ENCODE measurements around the gene CCNI.
"Not testable (repeated sequence)": the region's sequence is repeated elsewhere in the genome, so short reads cannot be mapped to it uniquely, and the experiment has no call there.

Gene CCNI

GRCh38 chr4:77084019-77084639, 8.3 kb upstream of the CCNI start:
- POLR2A ChIA-PET: no interaction called here
- H3K9me3 ChIP-seq (ENCODE audit: control extremely low read depth in 1 of 5, control insufficient read depth in 4 of 5, insufficient read depth in 2 of 5, low read depth in 1 of 5, low read length in 4 of 5): no peaks in the 10 kb centered on the region
- CTCF ChIA-PET: interaction anchor here (1.4 to 8.2 kb wide), 2 partner anchors 8 to 11 kb away, joined by 4 to 56 read pairs; no protein-coding TSS in a partner anchor

GRCh38 chr4:77082886-77083608, 7.3 kb upstream of the CCNI start:
- no peak overlapping the region for H3K27ac ChIP-seq (ENCODE audit: insufficient read depth in 1 of 2, low read depth in 1 of 2, low read length in 2 of 2, poor library complexity in 1 of 2, severe bottlenecking in 2 of 2)
- peaks cover 0 to 2% (median 0%) of the 10 kb centered on the region in 4 experiments for H3K36me3 ChIP-seq (ENCODE audit: control insufficient read depth in 4 of 4, insufficient read depth in 4 of 4, low read length in 3 of 4)
- POLR2A ChIA-PET: no interaction called here
- DNase-seq: no peak
- H3K4me1 ChIP-seq (ENCODE audit: control extremely low read depth in 1 of 4, control insufficient read depth in 4 of 4, insufficient read depth in 4 of 4, low read length in 3 of 4): peaks cover 2 to 12% (median 6%) of the 10 kb centered on the region in 4 experiments
- CTCF ChIA-PET: interaction anchor here (1.1 to 8.2 kb wide), 5 partner anchors 9 to 120 kb away, joined by 3 to 56 read pairs (median 5); no protein-coding TSS in a partner anchor
- no peak overlapping the region for H3K4me3 ChIP-seq (ENCODE audit: control insufficient read depth in 1 of 7, extremely low read depth in 1 of 7, insufficient read depth in 4 of 7, low read depth in 2 of 7, low read length in 6 of 7)
- H3K27me3 ChIP-seq (replicated peaks in 2 of 5; ENCODE audit: control insufficient read depth in 4 of 5, insufficient read depth in 5 of 5, low read length in 4 of 5): no peaks in the 10 kb centered on the region
- no peaks in the 10 kb centered on the region for H3K9me3 ChIP-seq (ENCODE audit: control extremely low read depth in 1 of 5, control insufficient read depth in 4 of 5, insufficient read depth in 2 of 5, low read depth in 1 of 5, low read length in 4 of 5)
- 98% methylated on average over 11 of the region's 11 CpGs for WGBS (ENCODE audit: insufficient coverage)

More at GRCh38 chr4:77084019-77084639, 8.3 kb upstream of the CCNI start:
- WGBS (ENCODE audit: insufficient coverage): 93% methylated on average over 10 of the region's 10 CpGs
- Histone ChIP-seq H3K36me3 (ENCODE audit: control insufficient read depth in 4 of 4, insufficient read depth in 4 of 4, low read length in 3 of 4) (peaks cover 0 to 2% (median 0%) of the 10 kb centered on the region in 4 experiments), H3K4me3 (ENCODE audit: control insufficient read depth in 1 of 7, extremely low read depth in 1 of 7, insufficient read depth in 4 of 7, low read depth in 2 of 7, low read length in 6 of 7) (no peak overlapping the region), H3K27ac (ENCODE audit: insufficient read depth in 1 of 2, low read depth in 1 of 2, low read length in 2 of 2, poor library complexity in 1 of 2, severe bottlenecking in 2 of 2) (no peak overlapping the region), H3K27me3 (replicated peaks in 2 of 5; ENCODE audit: control insufficient read depth in 4 of 5, insufficient read depth in 5 of 5, low read length in 4 of 5) (no peaks in the 10 kb centered on the region), H3K4me1 (ENCODE audit: control extremely low read depth in 1 of 4, control insufficient read depth in 4 of 4, insufficient read depth in 4 of 4, low read length in 3 of 4) (peaks cover 0 to 8% (median 3%) of the 10 kb centered on the region in 4 experiments)
- DNase-seq: peak in 1 of 3 donors; percentile 43

- H3K27ac ChIP-seq (ENCODE audit: insufficient read depth in 1 of 2, low read depth in 1 of 2, low read length in 2 of 2, poor library complexity in 1 of 2, severe bottlenecking in 2 of 2); H3K27me3 ChIP-seq (replicated peaks in 2 of 5; ENCODE audit: control insufficient read depth in 4 of 5, insufficient read depth in 5 of 5, low read length in 4 of 5); H3K9me3 ChIP-seq (ENCODE audit: control extremely low read depth in 1 of 5, control insufficient read depth in 4 of 5, insufficient read depth in 2 of 5, low read depth in 1 of 5, low read length in 4 of 5); H3K36me3 ChIP-seq (ENCODE audit: control insufficient read depth in 4 of 4, insufficient read depth in 4 of 4, low read length in 3 of 4); H3K4me3 ChIP-seq (ENCODE audit: control insufficient read depth in 1 of 7, extremely low read depth in 1 of 7, insufficient read depth in 4 of 7, low read depth in 2 of 7, low read length in 6 of 7): not testable (repeated sequence)
- 44% methylated on average over 3 of the region's 7 CpGs for WGBS (ENCODE audit: insufficient coverage)
- ChIA-PET POLR2A (interaction anchor here (0.6 kb wide), 4 partner anchors 77 to 813 kb away, joined by 3 to 5 read pairs (median 3); no protein-coding TSS in a partner anchor), CTCF (interaction anchor here (1.1 to 8.2 kb wide), 6 partner anchors 10 to 123 kb away, joined by 3 to 56 read pairs (median 8); no protein-coding TSS in a partner anchor)
- peak in 2 of 3 donors; percentile 44 to 51 for DNase-seq
- H3K4me1 ChIP-seq (ENCODE audit: control extremely low read depth in 1 of 4, control insufficient read depth in 4 of 4, insufficient read depth in 4 of 4, low read length in 3 of 4): peaks cover 2 to 26% (median 20%) of the 10 kb centered on the region in 4 experiments
Observed at GRCh38 chr4:77080806-77081205, 5.0 kb upstream of the CCNI start.

DNA sequence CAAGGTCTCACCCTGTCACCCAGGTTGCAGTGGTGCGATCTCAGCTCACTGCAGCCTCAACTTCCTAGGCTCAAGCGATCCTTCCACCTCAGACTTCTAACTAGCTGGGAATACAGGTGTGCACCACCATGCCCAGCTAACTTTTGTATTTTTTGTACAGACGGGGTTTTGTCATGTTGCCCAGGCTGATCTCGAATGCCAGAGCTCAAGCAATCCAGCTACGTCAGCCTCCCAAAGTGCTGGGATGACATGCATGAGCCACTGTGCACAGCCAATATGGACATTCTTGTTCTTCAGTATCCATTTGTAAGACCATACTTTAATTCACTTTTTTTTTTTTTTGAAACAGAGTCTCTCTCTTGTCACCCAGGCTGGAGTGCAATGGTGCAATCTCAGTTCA, 3.5 kb upstream of the CCNI start:
- ChIA-PET CTCF (interaction anchor here (1.2 to 8.2 kb wide), 4 partner anchors 8 to 62 kb away, joined by 3 to 56 read pairs (median 8); no protein-coding TSS in a partner anchor), POLR2A (no interaction called here)
- peaks cover 6 to 30% (median 23%) of the 10 kb centered on the region in 4 experiments for H3K4me1 ChIP-seq (ENCODE audit: control extremely low read depth in 1 of 4, control insufficient read depth in 4 of 4, insufficient read depth in 4 of 4, low read length in 3 of 4)
- H3K36me3 ChIP-seq (ENCODE audit: control insufficient read depth in 4 of 4, insufficient read depth in 4 of 4, low read length in 3 of 4): peaks cover 0 to 2% (median 0%) of the 10 kb centered on the region in 4 experiments
- no peaks in the 10 kb centered on the region for H3K27me3 ChIP-seq (replicated peaks in 2 of 5; ENCODE audit: control insufficient read depth in 4 of 5, insufficient read depth in 5 of 5, low read length in 4 of 5)
- H3K4me3 ChIP-seq (ENCODE audit: control insufficient read depth in 1 of 7, extremely low read depth in 1 of 7, insufficient read depth in 4 of 7, low read depth in 2 of 7, low read length in 6 of 7): no peak overlapping the region
- no peak overlapping the region for H3K27ac ChIP-seq (ENCODE audit: insufficient read depth in 1 of 2, low read depth in 1 of 2, low read length in 2 of 2, poor library complexity in 1 of 2, severe bottlenecking in 2 of 2)
- DNase-seq: no peak
- WGBS (ENCODE audit: insufficient coverage): 100% methylated on average over 5 of the region's 5 CpGs
- no peaks in the 10 kb centered on the region for H3K9me3 ChIP-seq (ENCODE audit: control extremely low read depth in 1 of 5, control insufficient read depth in 4 of 5, insufficient read depth in 2 of 5, low read depth in 1 of 5, low read length in 4 of 5)

DNA sequence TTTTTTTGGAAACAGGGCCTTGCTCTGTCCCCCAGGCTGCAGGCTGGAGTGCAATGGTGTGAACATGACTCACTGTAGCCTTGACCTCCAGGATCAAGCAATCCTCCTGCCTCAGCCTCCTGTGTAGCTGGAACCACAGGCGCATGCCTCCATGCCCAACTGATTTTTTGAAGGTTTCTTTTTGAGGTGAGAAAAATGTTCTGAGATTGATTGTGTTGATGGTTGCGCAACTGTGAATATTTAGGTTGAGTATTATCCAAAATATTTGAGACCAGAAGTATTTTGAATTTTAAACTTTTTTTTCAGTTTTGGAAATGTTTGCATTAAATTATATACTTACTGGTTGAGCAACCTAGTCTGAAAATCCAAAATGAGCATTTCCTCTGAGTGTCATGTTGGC, 2.6 kb upstream of the CCNI start:
- Histone ChIP-seq H3K4me3 (ENCODE audit: control insufficient read depth in 1 of 7, extremely low read depth in 1 of 7, insufficient read depth in 4 of 7, low read depth in 2 of 7, low read length in 6 of 7) (no peak overlapping the region), H3K27ac (ENCODE audit: insufficient read depth in 1 of 2, low read depth in 1 of 2, low read length in 2 of 2, poor library complexity in 1 of 2, severe bottlenecking in 2 of 2) (no peak overlapping the region)
- CTCF ChIA-PET: interaction anchor here (0.6 to 8.2 kb wide), 4 partner anchors 17 to 63 kb away, joined by 3 to 56 read pairs (median 7); no protein-coding TSS in a partner anchor

GRCh38 chr4:77076889-77077635, 1.3 kb upstream of the CCNI start:
- no peaks in the 10 kb centered on the region for H3K9me3 ChIP-seq (ENCODE audit: control extremely low read depth in 1 of 5, control insufficient read depth in 4 of 5, insufficient read depth in 2 of 5, low read depth in 1 of 5, low read length in 4 of 5)
- H3K4me1 ChIP-seq (ENCODE audit: control extremely low read depth in 1 of 4, control insufficient read depth in 4 of 4, insufficient read depth in 4 of 4, low read length in 3 of 4): peaks cover 19 to 51% (median 43%) of the 10 kb centered on the region in 4 experiments
- no peak for DNase-seq
- POLR2A ChIA-PET: interaction anchor here (0.6 to 2.6 kb wide), 5 partner anchors 16 to 1254 kb away, joined by 3 to 7 read pairs (median 3); no protein-coding TSS in a partner anchor
- 92% methylated on average over 8 of the region's 10 CpGs for WGBS (ENCODE audit: insufficient coverage)
- CTCF ChIA-PET: interaction anchor here (0.7 to 2.0 kb wide), 4 partner anchors 8 to 126 kb away, joined by 3 to 12 read pairs (median 3); no protein-coding TSS in a partner anchor
- H3K27me3 ChIP-seq (replicated peaks in 2 of 5; ENCODE audit: control insufficient read depth in 4 of 5, insufficient read depth in 5 of 5, low read length in 4 of 5): no peaks in the 10 kb centered on the region
- peak overlapping the region in 6 of 7 experiments; percentile 88 to 99 (median 94) for H3K4me3 ChIP-seq (ENCODE audit: control insufficient read depth in 1 of 7, extremely low read depth in 1 of 7, insufficient read depth in 4 of 7, low read depth in 2 of 7, low read length in 6 of 7)
- peak overlapping the region; percentile 100 for H3K27ac ChIP-seq (ENCODE audit: insufficient read depth in 1 of 2, low read depth in 1 of 2, low read length in 2 of 2, poor library complexity in 1 of 2, severe bottlenecking in 2 of 2)
- H3K36me3 ChIP-seq (ENCODE audit: control insufficient read depth in 4 of 4, insufficient read depth in 4 of 4, low read length in 3 of 4): no peaks in the 10 kb centered on the region

More for the DNA sequence above, 2.6 kb upstream of the CCNI start:
- Histone ChIP-seq H3K27me3 (replicated peaks in 2 of 5; ENCODE audit: control insufficient read depth in 4 of 5, insufficient read depth in 5 of 5, low read length in 4 of 5) (no peaks in the 10 kb centered on the region), H3K36me3 (ENCODE audit: control insufficient read depth in 4 of 4, insufficient read depth in 4 of 4, low read length in 3 of 4) (peaks cover 0 to 2% (median 0%) of the 10 kb centered on the region in 4 experiments), H3K9me3 (ENCODE audit: control extremely low read depth in 1 of 5, control insufficient read depth in 4 of 5, insufficient read depth in 2 of 5, low read depth in 1 of 5, low read length in 4 of 5) (no peaks in the 10 kb centered on the region), H3K4me1 (ENCODE audit: control extremely low read depth in 1 of 4, control insufficient read depth in 4 of 4, insufficient read depth in 4 of 4, low read length in 3 of 4) (peaks cover 14 to 38% (median 32%) of the 10 kb centered on the region in 4 experiments)
- 90% methylated on average over 2 of the region's 2 CpGs for WGBS (ENCODE audit: insufficient coverage)
- DNase-seq: no peak
- POLR2A ChIA-PET: no interaction called here
